Heart left ventricle (tissue), 16 donors: Measurements from ENCODE around the gene HS3ST3B1. TPM values are rescaled to one million over a fixed set of nuclear protein-coding genes. Genes with fewer than 3 reads are reported as not detected.
A peak's percentile ranks its signal among the peaks of the same experiment; 100 is the strongest.

ENCODE experiments used
- ATAC-seq, 4 donors: fragments of 200-7000 bp; cut with Tn5 transposase; one replicate each; pipeline ENCODE4 v1.9.1; 2020 to 2022; ENCODE audit warnings: moderate library complexity in 4 of 4, mild to moderate bottlenecking in 3 of 4, moderate number of reproducible peaks in 1 of 4
- DNase-seq, 5 donors: peaks; one replicate each; pipeline ENCODE4 v3.0.0-alpha.2; 2020
- H3K27ac ChIP-seq, 12 donors: fragments of 200-600 bp; sonication (generic) in 4 of 12; one replicate each; pipeline versions ENCODE4 v1.5.0 to v1.8.0; 2016 to 2022; ENCODE audit warnings: mild to moderate bottlenecking in 2 of 12
- H3K27me3 ChIP-seq, 9 donors: fragments of 200-600 bp; sonication (generic) in 2 of 9; one replicate each; pipeline versions ENCODE4 v1.5.1 to v1.8.0; 2016 to 2022; ENCODE audit warnings: mild to moderate bottlenecking in 3 of 9
- H3K36me3 ChIP-seq, 9 donors: fragments of 200-600 bp; sonication (generic) in 2 of 9; one replicate each; pipeline versions ENCODE4 v1.5.0 to v1.8.0; 2018 to 2022; ENCODE audit warnings: mild to moderate bottlenecking in 2 of 9
- H3K4me1 ChIP-seq, 12 donors: fragments of 200-600 bp; sonication (generic) in 4 of 12; one replicate each; pipeline versions ENCODE4 v1.5.0 to v1.8.0; 2016 to 2022; ENCODE audit warnings: mild to moderate bottlenecking in 3 of 12
- H3K4me3 ChIP-seq, 12 donors: fragments of 200-600 bp; sonication (generic) in 4 of 12; one replicate each; pipeline versions ENCODE4 v1.5.0 to v1.8.0; 2017 to 2022; ENCODE audit warnings: mild to moderate bottlenecking in 9 of 12, moderate library complexity in 4 of 12
- H3K9me3 ChIP-seq, 12 donors: fragments of 200-600 bp; sonication (generic) in 4 of 12; one replicate each; pipeline versions ENCODE4 v1.5.0 to v1.8.0; 2016 to 2022; ENCODE audit warnings: mild to moderate bottlenecking in 1 of 12
- POLR2A ChIP-seq, 2 donors: fragments of 450-650 bp; IDR thresholded peaks; one replicate each; pipeline ENCODE4 v1.6.1; 2017; ENCODE audit warnings: antibody characterized with exemption in 2 of 2, mild to moderate bottlenecking in 2 of 2, moderate library complexity in 2 of 2
- whole genome bisulfite sequencing, 4 donors: extraction: QIAGEN DNeasy Blood & Tissue Kit in 2 of 4; methylation state at CpG; one replicate each; pipeline versions ENCODE4 v1.1.5 to v1.1.7; 2013 to 2018; 5-methylcytosine and 5-hydroxymethylcytosine counted together
- intact Hi-C, 10 donors: fragments of 100-400 bp; cut with DNase I; formaldehyde crosslinking; loops; one replicate each; pipeline versions ENCODE4 v1.11.1 to v1.14.2; 2022
- polyA plus RNA-seq, 2 donors: library from polyadenylated mRNA; stranded (reverse); fragments of 200-250 nt; gene quantifications; one replicate each; pipeline ENCODE4 v1.2.3, GENCODE V29; 2013
- total RNA-seq, 9 donors: library from RNA; depleted of rRNA in 2 of 9; stranded (reverse); fragments of >200 nt in 2 of 9; fragmentation: NEBNext Ultra II Directional in 3 of 9; extraction: Animal tissue kit (Norgen Biotek cat#: 25700) in 3 of 9; gene quantifications; one replicate each; pipeline versions ENCODE4 v1.1.0 to v1.2.4, GENCODE V29; 2016 to 2023
- TF ChIP-seq, protein P1 (sequence below), 12 donors: fragments of 200-600 bp; sonication (generic) in 4 of 12; IDR thresholded peaks; one replicate each; pipeline versions ENCODE4 v1.5.0 to v1.8.0; 2018 to 2022; ENCODE audit warnings: antibody characterized with exemption in 12 of 12, mild to moderate bottlenecking in 5 of 12
- donor health status: ischemic (EF 13 %, LVEDD 7.1; RV severe dilation, severe dysfunction).
- donor health status: healthy with polysubstance abuse.
- donor health status: DM: no; HTN: yes; CAD: no.
- donor health status: DM: no; HTN: no; CAD: no.
- donor health status: ischemic (EF 25% LVEDD 6.9; RV normal size, moderate dysfunction).
- donor health status: ischemic (EF 25% LVEDD 5.7; RV mildly dilated, moderate dysfunction).
- donor health status: healthy.
- donor health status: DM: yes; HTN: yes; CAD: no.
- donor health status: ischemic (EF 35%, LVEDD 5.7; RV mildly dilated, moderate dysfunction).
- donor health status: nonischemic (EF 11% LVEDD 7.7; RV severe dilation, severe dysfunction).
- donor health status: DM: yes; HTN: yes; CAD: no.
- donor health status: PGD.
- donor health status: ischemic (EF 29% LVEDD 5.4; RV normal size, mild dysfunction).
- donor health status: nonischemic (EF 23%, LVEDD 6.1; RV moderate dilation, normal function).

The HS3ST3B1 gene
- total and polyA plus RNA-seq, 11 donors = 0.61 to 3.9 (median 2.9) TPM

DNA sequence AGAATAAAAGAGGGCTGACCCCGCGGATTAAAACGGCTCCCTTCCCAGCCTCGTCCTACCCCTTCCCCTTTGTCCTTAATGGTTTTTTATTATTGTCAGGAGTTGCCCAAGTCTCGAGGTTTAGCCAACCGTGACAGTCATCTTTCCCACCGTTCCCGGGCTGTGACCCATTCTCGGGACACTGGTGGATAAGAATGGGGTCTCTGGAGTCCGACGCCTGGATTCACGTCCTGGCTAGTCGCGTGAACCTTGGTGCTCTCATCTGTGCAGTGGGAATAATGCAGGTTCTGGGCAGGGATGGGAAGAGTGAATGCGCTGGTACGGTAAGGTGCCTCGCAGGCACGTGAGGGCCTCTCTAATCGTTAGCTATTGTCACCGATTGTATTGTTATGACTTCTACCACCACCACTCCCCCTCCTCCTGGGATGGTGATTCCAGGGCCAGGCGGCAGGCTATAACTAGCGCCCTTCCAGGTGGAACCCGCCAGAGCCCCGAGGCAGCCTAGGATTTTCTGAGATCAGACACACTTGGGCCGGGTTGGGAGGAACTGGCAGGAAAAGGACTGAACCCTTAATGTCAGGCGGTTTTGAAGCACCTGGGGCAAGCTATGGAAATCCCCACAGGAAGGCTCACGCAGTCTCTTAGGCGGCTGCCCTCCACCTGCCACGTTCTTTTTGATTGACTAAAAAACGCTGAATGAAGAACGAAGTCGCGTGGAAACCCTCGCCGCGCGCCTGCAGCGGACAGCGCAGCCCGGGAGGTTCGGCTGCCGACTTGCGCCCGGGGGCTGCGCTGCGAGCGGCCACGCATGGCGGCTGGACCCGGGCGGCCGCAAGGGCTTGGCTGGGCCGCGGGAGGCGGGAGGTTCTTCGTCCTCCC is 2.7 kb downstream of the HS3ST3B1 start:
- Histone ChIP-seq H3K27ac (peak overlapping the region in 2 of 12 donors; percentile 9 to 86), H3K4me1 (peaks cover 0 to 59% (median 34%) of the 10 kb centered on the region in 12 donors), H3K27me3 (peaks cover 4 to 85% (median 47%) of the 10 kb centered on the region in 9 donors), H3K9me3 (no peaks in the 10 kb centered on the region), H3K36me3 (no peaks in the 10 kb centered on the region), H3K4me3 (peak overlapping the region; percentile 53 to 78 (median 62))
- ATAC-seq = no peak
- intact Hi-C loops = loop anchor here (2.0 to 10.0 kb wide), 15 partner anchors 231 to 1279 kb away; partner anchors contain the start of gene COX10 (in 3 of the 10)
- WGBS, 4 donors = 9 to 27% (median 13%) methylated on average over 33 to 56 of the region's 56 CpGs
- TF ChIP-seq, protein P1, sequence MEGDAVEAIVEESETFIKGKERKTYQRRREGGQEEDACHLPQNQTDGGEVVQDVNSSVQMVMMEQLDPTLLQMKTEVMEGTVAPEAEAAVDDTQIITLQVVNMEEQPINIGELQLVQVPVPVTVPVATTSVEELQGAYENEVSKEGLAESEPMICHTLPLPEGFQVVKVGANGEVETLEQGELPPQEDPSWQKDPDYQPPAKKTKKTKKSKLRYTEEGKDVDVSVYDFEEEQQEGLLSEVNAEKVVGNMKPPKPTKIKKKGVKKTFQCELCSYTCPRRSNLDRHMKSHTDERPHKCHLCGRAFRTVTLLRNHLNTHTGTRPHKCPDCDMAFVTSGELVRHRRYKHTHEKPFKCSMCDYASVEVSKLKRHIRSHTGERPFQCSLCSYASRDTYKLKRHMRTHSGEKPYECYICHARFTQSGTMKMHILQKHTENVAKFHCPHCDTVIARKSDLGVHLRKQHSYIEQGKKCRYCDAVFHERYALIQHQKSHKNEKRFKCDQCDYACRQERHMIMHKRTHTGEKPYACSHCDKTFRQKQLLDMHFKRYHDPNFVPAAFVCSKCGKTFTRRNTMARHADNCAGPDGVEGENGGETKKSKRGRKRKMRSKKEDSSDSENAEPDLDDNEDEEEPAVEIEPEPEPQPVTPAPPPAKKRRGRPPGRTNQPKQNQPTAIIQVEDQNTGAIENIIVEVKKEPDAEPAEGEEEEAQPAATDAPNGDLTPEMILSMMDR (IDR thresholded peaks at IDR 0.05) = no peak
- no peak for TF ChIP-seq POLR2A (IDR thresholded peaks at IDR 0.05)
- DNase-seq = no peak

DNA sequence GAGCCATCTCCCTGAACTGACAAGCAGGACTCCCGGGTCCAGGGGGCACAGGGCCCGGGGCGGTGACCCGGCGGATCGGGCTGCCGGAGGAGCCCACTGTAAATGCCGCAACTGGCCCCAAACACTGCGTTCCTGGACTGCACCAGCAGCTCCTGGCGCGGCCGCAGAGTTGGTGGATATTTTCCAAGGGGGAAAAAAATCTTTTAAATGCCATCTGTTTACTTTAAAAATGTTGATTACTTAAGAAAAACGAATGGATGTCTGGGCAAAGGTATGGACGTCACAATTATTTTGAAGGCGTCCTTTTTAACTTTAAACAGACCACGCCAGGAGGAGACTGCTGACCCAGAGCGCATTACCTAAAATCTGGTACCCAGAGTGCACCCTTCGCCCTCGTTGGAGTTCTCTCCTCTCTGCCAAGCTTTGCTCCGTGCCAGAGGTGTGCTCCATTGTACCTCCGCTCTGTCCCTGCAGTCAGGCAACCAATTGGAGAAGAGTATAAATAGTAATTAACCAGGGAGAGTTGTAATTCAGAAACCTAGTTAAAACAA is 3.4 kb downstream of the HS3ST3B1 start:
- H3K36me3 ChIP-seq = no peaks in the 10 kb centered on the region
- TF ChIP-seq, protein P1 (IDR thresholded peaks at IDR 0.05) = no peak
- no peak for TF ChIP-seq POLR2A (IDR thresholded peaks at IDR 0.05)
- no peak overlapping the region for H3K27ac ChIP-seq
- no peaks in the 10 kb centered on the region for H3K9me3 ChIP-seq
- ATAC-seq (no peak), DNase-seq (no peak)
- H3K4me3 ChIP-seq = peak overlapping the region; percentile 32 to 78 (median 62)
- intact Hi-C loops = loop anchor here (5.0 to 10.0 kb wide), 13 partner anchors 232 to 1279 kb away; partner anchors contain the start of gene COX10 (in 3 of the 10)
- peaks cover 0 to 59% (median 33%) of the 10 kb centered on the region in 12 donors for H3K4me1 ChIP-seq
- peaks cover under 1 to 85% (median 40%) of the 10 kb centered on the region in 9 donors for H3K27me3 ChIP-seq
- 23 to 44% (median 25%) methylated on average over 14 to 21 of the region's 21 CpGs for WGBS, 4 donors

DNA sequence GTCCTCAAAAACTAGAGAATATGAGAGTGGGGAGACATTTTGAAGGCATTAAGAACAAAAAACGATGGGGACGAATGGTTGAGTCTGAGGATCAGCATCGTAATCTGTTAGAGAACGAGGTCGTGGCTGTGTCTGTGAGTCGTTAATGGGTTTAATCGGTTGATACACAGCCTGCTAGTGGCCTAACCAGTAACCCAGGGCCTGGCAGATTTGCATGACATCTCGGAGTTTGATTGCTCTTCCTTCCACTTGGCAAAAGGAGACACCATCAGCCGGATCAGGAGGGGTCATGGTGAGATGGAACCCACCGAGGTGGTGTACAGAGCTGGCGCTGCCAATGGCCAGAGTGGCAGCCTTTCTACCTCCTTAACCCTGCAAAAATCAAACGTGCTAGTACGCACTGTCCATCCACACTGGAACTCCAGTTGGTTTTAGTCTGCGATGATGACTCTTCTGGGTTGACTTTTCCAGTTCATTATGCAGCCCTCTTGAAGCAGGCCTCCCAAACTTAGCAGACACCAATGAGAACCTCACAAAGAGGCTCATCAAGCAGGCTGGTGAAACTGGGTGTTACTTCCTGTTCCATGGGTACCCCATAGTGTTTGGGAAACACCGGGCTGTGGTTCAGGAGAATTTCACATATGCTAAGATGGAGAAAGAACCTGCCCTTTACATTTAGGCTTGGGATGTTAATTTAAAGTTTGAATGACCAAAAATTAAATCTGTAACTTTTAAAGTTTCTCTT is 4.1 kb downstream of the HS3ST3B1 start:
- 49 to 71% (median 64%) methylated on average over 13 to 15 of the region's 15 CpGs for WGBS, 4 donors
- Histone ChIP-seq H3K4me1 (peaks cover 0 to 59% (median 31%) of the 10 kb centered on the region in 12 donors), H3K27ac (no peak overlapping the region), H3K9me3 (no peaks in the 10 kb centered on the region), H3K27me3 (peaks cover 0 to 79% (median 33%) of the 10 kb centered on the region in 9 donors), H3K4me3 (peak overlapping the region in 5 of 12 donors; percentile 32 to 78 (median 56)), H3K36me3 (no peaks in the 10 kb centered on the region)
- intact Hi-C loops = loop anchor here (5.0 to 10.0 kb wide), 13 partner anchors 233 to 1280 kb away; partner anchors contain the start of gene COX10 (in 3 of the 10)
- no peak for DNase-seq
- no peak for ATAC-seq
- TF ChIP-seq, protein P1 (IDR thresholded peaks at IDR 0.05) = no peak
- TF ChIP-seq POLR2A (IDR thresholded peaks at IDR 0.05) = no peak
